Measurements from ENCODE around the gene HEMGN.
"Not testable (repeated sequence)": the region's sequence is repeated elsewhere in the genome, so short reads cannot be mapped to it uniquely, and the experiment has no call there.

Gene HEMGN

GRCh38 chr9:97964901-97965300, 26.9 kb upstream of the HEMGN start:
- no peak for DNase-seq

GRCh38 chr9:97963232-97963631, 25.3 kb upstream of the HEMGN start:
- no peak for DNase-seq

GRCh38 chr9:97962575-97962974, 24.6 kb upstream of the HEMGN start:
- DNase-seq: no peak

GRCh38 chr9:97962136-97962535, 24.2 kb upstream of the HEMGN start:
- DNase-seq: no peak

GRCh38 chr9:97961361-97961760, 23.4 kb upstream of the HEMGN start:
- no peak for DNase-seq

GRCh38 chr9:97960678-97961328, 22.8 kb upstream of the HEMGN start:
- DNase-seq: not testable (repeated sequence)

- DNase-seq: no peak
These were observed 21.6 kb upstream of the HEMGN start for GRCh38 chr9:97959585-97959984.

- DNase-seq: no peak
These were observed 21.0 kb upstream of the HEMGN start for GRCh38 chr9:97958812-97959511.

- DNase-seq: peak in 1 of 2 donors; percentile 3
These were observed 18.4 kb upstream of the HEMGN start for GRCh38 chr9:97956331-97956730.

- peak; percentile 3 to 16 for DNase-seq
These were observed 16.6 kb upstream of the HEMGN start for GRCh38 chr9:97954550-97954989.

- not testable (repeated sequence) for DNase-seq
These were observed 12.9 kb upstream of the HEMGN start for GRCh38 chr9:97950873-97951272.

- DNase-seq: not testable (repeated sequence)
These were observed 9.1 kb upstream of the HEMGN start for GRCh38 chr9:97947094-97947493.

- DNase-seq: not testable (repeated sequence)
These were observed 7.5 kb upstream of the HEMGN start for GRCh38 chr9:97945470-97945869.

GRCh38 chr9:97944612-97945011, 6.6 kb upstream of the HEMGN start:
- DNase-seq: no peak

- DNase-seq: no peak
These were observed 5.4 kb upstream of the HEMGN start for GRCh38 chr9:97943308-97943855.

GRCh38 chr9:97941323-97941722, 3.4 kb upstream of the HEMGN start:
- no peak for DNase-seq

- no peak for DNase-seq
These were observed 2.8 kb upstream of the HEMGN start for GRCh38 chr9:97940741-97941140.

- no peak for DNase-seq
These were observed 2.3 kb upstream of the HEMGN start for GRCh38 chr9:97940233-97940632.

GRCh38 chr9:97936998-97937397, 974 bp downstream of the HEMGN start:
- no peak for DNase-seq

- DNase-seq: no peak
These were observed 2.7 kb downstream of the HEMGN start for GRCh38 chr9:97935276-97935675.

GRCh38 chr9:97934321-97935115, 3.5 kb downstream of the HEMGN start:
- DNase-seq: no peak

- no peak for DNase-seq
These were observed 4.5 kb downstream of the HEMGN start for GRCh38 chr9:97933297-97933998.

- no peak for DNase-seq
These were observed 7.0 kb downstream of the HEMGN start for GRCh38 chr9:97930972-97931371.
